Measurements from ENCODE around the gene KCNQ5. TPM values are rescaled to one million over a fixed set of nuclear protein-coding genes. Genes with fewer than 3 reads are reported as not detected.

KCNQ5 gene
- total RNA-seq, 1 experiment from 2014 or later = 9.4 TPM

- DNase-seq (ENCODE audit: low read depth, low spot score) = no peak
- ChIA-PET CTCF (no interaction called here), POLR2A (no interaction called here)
- no peaks in the 10 kb centered on the region for H3K9me3 ChIP-seq (ENCODE audit: control insufficient read depth, insufficient read depth, low read depth, low read length)
- intact Hi-C loops (cut with micrococcal nuclease; ENCODE audit: unreplicated experiment) = no loop called here
- no peak overlapping the region for H3K4me3 ChIP-seq (ENCODE audit: low read depth in 2 of 2, low read length in 2 of 2)
- BruUV-seq (replicated peaks) = no TSS peak
- in situ Hi-C loops (cut with HindIII; ENCODE audit: low pct_unique_long_range_greater_than_20kb, low sequenced_read_pairs) = no loop called here
- no peak for ATAC-seq
- no peak overlapping the region for H3K27ac ChIP-seq (ENCODE audit: low read length)
- peaks cover 23% of the 10 kb centered on the region; the same call in 1 of the 2 replicates for H3K4me1 ChIP-seq (ENCODE audit: control insufficient read depth, insufficient read depth, low read length)
- no peaks in the 10 kb centered on the region for H3K36me3 ChIP-seq (ENCODE audit: control insufficient read depth, insufficient read depth, low read length)
- H3K27me3 ChIP-seq (ENCODE audit: control insufficient read depth, insufficient read depth, low read length) = no peaks in the 10 kb centered on the region
- no peak for TF ChIP-seq CTCF (IDR thresholded peaks at IDR 0.05)
- no peak for TF ChIP-seq POLR2AphosphoS5 (IDR thresholded peaks at IDR 0.05; ENCODE audit: low read depth, low read length)
- no peak for TF ChIP-seq TCF7L2 (IDR thresholded peaks at IDR 0.05; ENCODE audit: low read depth, low read length)
- no peak for TF ChIP-seq SIN3A (IDR thresholded peaks at IDR 0.05; ENCODE audit: borderline replicate concordance, insufficient read depth, low read depth, low read length)
- no peak for TF ChIP-seq REST (IDR thresholded peaks at IDR 0.05; ENCODE audit: insufficient read depth in 1 of 2, low read depth in 2 of 2, low read length in 1 of 2)
Observed at GRCh38 chr6:72647489-72647888, 25.6 kb downstream of the KCNQ5 start.

- no peak for TF ChIP-seq POLR2AphosphoS5 (IDR thresholded peaks at IDR 0.05; ENCODE audit: low read depth, low read length)
- TF ChIP-seq REST (IDR thresholded peaks at IDR 0.05; ENCODE audit: insufficient read depth in 1 of 2, low read depth in 2 of 2, low read length in 1 of 2) = no peak
- TF ChIP-seq SIN3A (IDR thresholded peaks at IDR 0.05; ENCODE audit: borderline replicate concordance, insufficient read depth, low read depth, low read length) = no peak
- no peak for TF ChIP-seq CTCF (IDR thresholded peaks at IDR 0.05)
- no peak for TF ChIP-seq TCF7L2 (IDR thresholded peaks at IDR 0.05; ENCODE audit: low read depth, low read length)
- no peaks in the 10 kb centered on the region for H3K27me3 ChIP-seq (ENCODE audit: control insufficient read depth, insufficient read depth, low read length)
- in situ Hi-C loops (cut with HindIII; ENCODE audit: low pct_unique_long_range_greater_than_20kb, low sequenced_read_pairs) (no loop called here), intact Hi-C loops (cut with micrococcal nuclease; ENCODE audit: unreplicated experiment) (no loop called here)
- no TSS peak for BruUV-seq (replicated peaks)
- H3K36me3 ChIP-seq (ENCODE audit: control insufficient read depth, insufficient read depth, low read length) = no peaks in the 10 kb centered on the region
- no peaks in the 10 kb centered on the region for H3K9me3 ChIP-seq (ENCODE audit: control insufficient read depth, insufficient read depth, low read depth, low read length)
- H3K27ac ChIP-seq (ENCODE audit: low read length) = peak overlapping the region; percentile 46; the same call in 1 of the 2 replicates
- ATAC-seq (peak; percentile 61; the same call in 1 of the 2 replicates), DNase-seq (ENCODE audit: low read depth, low spot score) (peak; percentile 93)
- no peak overlapping the region for H3K4me3 ChIP-seq (ENCODE audit: low read depth in 2 of 2, low read length in 2 of 2)
- POLR2A ChIA-PET = no interaction called here
- CTCF ChIA-PET = no interaction called here
- H3K4me1 ChIP-seq (ENCODE audit: control insufficient read depth, insufficient read depth, low read length) = peaks cover 26% of the 10 kb centered on the region; the same call in 1 of the 2 replicates
Observed at GRCh38 chr6:72649032-72649984, 27.4 kb downstream of the KCNQ5 start.

Measured in Panc1 (cell line).